Measurements from ENCODE around the gene GALNT7.

GALNT7 gene

GRCh38 chr4:173231916-173232315, 63.3 kb downstream of the GALNT7 start:
- DNase-seq (ENCODE audit: low read depth, low spot score): no peak

DNA sequence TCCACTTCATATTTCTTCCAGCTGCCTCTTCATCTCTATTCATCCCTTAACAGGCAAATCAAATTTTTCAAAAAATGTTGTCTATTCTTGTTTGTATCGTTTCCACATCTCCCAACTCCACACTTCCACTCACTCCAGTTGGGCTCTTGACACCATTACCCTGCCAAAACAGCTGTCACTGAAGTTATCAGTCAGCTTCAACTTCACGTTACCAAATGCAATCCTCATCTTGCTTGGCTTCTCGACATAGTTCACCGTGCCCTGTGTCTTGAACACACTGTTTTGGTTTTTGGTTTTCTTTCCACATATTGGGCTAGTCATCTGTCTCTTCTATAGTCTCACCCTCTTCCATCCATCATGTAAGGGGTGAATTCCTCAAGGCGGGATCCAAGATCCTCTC, 65.2 kb downstream of the GALNT7 start:
- no peak for DNase-seq (ENCODE audit: low read depth, low spot score)

- no peak for DNase-seq (ENCODE audit: low read depth, low spot score)
Observed at GRCh38 chr4:173235050-173235449, 66.4 kb downstream of the GALNT7 start.

GRCh38 chr4:173236301-173236700, 67.7 kb downstream of the GALNT7 start:
- DNase-seq (ENCODE audit: low read depth, low spot score): no peak

DNA sequence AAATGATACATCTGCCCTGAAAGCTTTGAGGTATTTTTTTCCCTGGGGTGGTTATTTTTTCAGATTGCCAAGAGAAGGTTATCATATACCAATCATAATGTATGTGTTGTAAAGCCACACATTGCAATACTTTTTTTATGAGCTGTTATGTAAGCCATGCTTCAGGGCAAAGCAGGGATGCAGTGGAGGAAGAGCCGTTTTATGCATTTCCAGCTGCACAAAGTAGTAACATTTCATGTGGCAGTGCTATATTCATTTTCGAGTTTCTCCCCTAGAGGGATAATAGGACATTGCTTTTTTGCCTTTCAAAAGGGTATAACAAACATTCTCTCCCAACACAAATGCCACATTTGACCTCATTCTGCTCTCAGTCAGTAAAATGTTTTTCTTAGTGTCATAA, 68.5 kb downstream of the GALNT7 start:
- no peak for DNase-seq (ENCODE audit: low read depth, low spot score)

DNA sequence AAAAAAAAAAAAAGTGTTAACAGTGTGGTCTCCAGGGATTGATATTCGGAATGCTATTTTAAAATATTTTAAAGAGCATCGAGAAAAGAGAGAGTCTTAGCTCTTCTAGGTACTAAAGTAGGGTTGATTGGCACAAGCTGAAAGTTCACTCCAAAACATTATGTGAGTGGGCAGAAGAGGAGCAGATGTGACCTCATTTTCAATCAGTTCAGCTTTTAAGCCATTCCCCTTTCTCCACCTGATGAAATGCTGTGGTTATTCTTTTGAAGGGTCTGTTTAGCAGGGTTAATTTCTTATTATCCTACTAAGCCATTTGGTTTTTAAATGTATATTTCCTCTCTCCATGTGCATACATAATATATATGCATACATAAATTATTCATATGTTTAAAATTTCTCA, 69.2 kb downstream of the GALNT7 start:
- DNase-seq (ENCODE audit: low read depth, low spot score): no peak

- no peak for DNase-seq (ENCODE audit: low read depth, low spot score)
Observed at GRCh38 chr4:173240696-173241095, 72.1 kb downstream of the GALNT7 start.

DNA sequence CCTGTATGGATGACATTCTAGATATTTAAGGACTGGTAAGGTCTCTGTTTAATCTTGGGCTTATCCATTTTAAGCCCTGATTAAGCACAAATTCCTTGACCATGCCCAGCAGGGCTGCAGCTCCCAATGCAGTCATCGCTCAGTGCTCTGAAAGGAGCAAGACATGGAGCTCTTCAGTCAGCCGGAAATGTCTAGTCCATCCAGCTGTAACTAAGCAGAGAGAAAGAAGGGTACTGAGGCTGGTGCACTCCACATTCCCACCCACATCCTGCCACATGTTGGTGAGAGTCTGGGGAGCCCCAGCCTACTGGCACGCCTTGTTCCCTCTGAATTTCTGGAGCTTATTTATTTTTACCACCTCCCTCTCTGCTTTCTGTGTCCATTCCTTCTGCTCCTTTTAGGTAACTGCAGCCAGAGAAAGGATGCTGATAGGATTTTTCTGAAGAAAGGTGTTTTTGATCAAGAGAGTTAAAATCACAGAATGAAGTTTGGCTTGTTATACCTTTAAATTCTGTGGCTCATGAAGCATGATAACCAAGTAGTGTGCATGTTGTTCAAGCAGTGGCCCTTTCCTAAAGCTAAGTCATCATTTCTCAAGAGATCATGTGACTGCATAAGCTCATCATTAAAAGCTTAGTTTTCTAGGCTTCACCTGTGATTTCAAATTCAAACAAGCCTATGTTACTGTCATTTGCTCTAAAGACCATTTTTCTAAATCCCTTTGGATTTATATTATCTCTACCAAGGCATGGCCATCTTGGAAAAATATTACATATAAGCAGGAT, 74.0 kb downstream of the GALNT7 start:
- DNase-seq (ENCODE audit: low read depth, low spot score): no peak

- DNase-seq (ENCODE audit: low read depth, low spot score): no peak
Observed at GRCh38 chr4:173243321-173243720, 74.7 kb downstream of the GALNT7 start.

- DNase-seq (ENCODE audit: low read depth, low spot score): no peak
Observed at GRCh38 chr4:173243917-173244658, 75.5 kb downstream of the GALNT7 start.

DNA sequence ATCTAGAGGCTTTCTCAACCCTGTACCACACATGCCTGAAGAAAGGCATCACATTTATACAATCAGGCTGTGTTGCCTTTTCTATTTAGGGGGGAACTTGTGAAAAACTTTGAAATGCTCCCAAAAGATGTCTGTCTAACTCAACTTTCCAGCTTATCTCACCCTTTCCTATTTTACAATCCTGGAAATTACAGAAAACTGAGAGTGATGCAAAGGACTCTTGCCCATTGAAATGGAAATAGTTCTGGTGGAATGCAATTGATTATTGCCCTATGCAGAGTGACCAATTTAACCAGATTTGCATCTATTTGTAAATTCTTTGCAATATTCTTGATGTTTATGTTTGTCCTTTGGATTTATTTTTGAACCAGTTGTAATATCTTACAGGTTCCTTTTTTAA, 77.3 kb downstream of the GALNT7 start:
- no peak for DNase-seq (ENCODE audit: low read depth, low spot score)

DNA sequence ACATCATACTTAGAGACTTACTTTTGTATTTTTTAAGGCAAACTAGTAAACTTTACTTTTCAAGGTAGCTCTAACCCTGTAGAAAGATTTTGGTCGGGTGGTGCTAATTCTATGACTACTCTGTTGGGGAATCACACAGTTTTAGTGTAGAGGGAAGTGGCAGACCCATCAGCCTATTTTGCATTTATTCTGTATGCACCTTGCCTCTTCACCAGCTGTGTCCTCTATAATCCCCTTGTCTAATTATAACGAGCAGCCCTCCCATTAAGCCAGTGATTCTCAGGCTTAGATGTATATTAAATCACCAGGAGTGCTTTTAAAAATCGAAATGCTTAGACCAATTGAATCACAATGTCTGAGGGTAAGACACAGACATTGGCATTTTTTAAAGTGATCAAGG, 78.1 kb downstream of the GALNT7 start:
- no peak for DNase-seq (ENCODE audit: low read depth, low spot score)

DNA sequence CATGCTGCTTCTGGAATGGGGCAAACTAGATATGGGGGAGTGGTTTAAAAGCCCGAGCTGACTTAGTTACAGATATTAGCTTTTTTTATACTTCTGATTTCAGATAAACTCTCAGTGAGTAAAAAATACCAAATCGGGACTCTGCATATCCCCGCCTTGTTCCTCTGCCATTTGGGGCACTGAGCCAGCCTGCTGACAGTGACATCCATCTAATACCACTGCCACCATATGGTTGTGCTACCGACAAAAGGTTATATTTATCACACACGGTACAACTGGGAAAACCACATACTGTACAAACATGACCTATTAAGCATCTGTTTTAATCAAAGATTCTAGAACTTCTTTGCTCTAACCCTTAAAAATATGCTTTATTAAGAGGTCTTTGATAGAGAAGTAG, 78.7 kb downstream of the GALNT7 start:
- DNase-seq (ENCODE audit: low read depth, low spot score): no peak

DNA sequence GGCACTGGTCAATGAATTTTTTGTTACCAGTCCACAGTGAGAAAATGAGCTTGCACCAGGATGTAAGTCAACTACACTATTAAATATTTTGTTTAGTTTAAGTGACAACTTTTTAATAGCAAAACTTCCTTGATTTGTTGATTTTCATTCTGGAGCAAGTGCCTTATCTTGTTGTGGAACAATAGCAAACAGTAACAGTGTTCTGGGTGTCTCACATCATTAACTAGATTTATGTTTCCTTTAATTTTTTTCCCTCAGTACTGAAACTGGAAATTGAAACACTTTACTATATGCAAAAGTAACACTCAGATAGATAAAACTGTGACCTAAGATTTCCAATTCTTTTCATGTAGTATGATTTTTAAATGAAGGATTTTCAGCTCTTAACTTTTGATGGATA, 80.1 kb downstream of the GALNT7 start:
- no peak for DNase-seq (ENCODE audit: low read depth, low spot score)

GRCh38 chr4:173252024-173252935, 83.7 kb downstream of the GALNT7 start:
- DNase-seq (ENCODE audit: low read depth, low spot score): peak; percentile 97

DNA sequence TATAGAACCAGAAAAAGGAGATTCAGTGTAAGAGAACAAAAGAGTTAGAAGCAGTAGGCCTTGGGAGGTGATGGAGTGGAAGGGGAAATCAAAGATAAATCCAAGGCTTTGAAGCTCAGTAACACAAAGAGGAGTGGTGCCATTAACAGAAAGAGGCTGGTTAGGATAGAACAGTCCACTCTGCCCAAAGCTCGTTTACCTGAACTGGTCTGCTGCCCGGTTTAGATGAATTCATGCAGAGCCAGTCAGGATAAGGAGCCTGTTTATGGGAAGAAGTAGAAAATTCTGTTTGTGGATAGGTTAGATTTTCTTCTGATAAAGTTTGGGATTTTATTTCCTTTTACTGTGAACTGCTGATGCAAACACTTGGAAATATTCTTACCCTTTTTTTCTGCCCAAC, 85.0 kb downstream of the GALNT7 start:
- DNase-seq (ENCODE audit: low read depth, low spot score): no peak

GRCh38 chr4:173254646-173255045, 86.0 kb downstream of the GALNT7 start:
- no peak for DNase-seq (ENCODE audit: low read depth, low spot score)

- no peak for DNase-seq (ENCODE audit: low read depth, low spot score)
Observed at GRCh38 chr4:173256825-173257224, 88.2 kb downstream of the GALNT7 start.

DNA sequence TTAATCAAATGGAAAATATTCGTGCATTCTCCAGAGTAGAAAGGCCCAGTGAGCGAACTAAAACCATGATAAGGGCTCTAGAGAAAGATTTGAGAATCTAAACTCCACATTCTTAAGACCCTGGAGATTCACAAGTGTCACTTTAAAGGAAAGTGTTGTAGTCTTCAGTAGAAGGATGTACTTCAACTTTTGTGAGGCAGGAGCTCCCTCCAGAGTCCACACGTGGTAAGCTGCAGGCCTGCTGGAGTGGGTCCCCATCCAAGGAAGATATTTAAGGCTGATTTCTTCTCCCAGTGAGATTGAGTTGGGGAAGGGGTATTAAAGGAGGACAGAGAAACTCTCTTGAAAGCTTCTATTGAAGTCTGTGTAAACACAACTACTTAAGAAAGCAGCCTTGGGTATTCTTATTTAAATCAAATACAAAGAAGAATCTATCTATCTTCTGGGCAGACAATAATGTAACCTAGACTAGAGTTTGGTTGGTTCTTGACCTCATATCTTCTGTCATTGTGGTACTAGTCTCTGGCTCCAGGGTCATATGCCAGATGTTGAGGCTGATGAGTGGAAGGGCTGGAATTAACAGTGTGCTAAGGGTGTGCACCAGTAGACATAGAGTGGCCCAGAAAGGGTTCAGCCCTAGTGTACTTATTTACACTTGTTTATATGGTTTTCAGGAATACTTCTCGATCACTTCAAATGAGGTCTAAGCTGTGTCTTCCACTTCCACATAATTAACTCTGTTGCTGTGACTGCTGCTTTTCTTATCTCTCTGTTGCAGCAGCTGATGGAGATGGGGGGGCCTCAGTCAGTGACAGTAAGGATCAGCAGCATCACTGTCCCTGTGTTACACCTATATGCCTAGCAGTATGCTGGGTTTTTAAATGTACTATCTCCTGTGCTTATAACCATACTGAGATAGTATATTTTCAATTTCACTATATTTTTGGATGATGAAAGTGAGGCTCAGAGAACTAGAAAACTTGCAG, 89.4 kb downstream of the GALNT7 start:
- peak; percentile 53 for DNase-seq (ENCODE audit: low read depth, low spot score)

- no peak for DNase-seq (ENCODE audit: low read depth, low spot score)
Observed at GRCh38 chr4:173258866-173259265, 90.3 kb downstream of the GALNT7 start.

GRCh38 chr4:173259310-173259709, 90.7 kb downstream of the GALNT7 start:
- no peak for DNase-seq (ENCODE audit: low read depth, low spot score)
